GM18517 (cell line): Measurements from ENCODE around the gene CDKL1.

Experiments
- ATAC-seq: cut with Tn5 transposase; IDR thresholded peaks from one replicate; pipeline ENCODE4 v1.9.1; 2021; ENCODE audit warnings: mild to moderate bottlenecking, moderate library complexity; ENCODE audit not compliant: unreplicated experiment

Gene CDKL1

DNA sequence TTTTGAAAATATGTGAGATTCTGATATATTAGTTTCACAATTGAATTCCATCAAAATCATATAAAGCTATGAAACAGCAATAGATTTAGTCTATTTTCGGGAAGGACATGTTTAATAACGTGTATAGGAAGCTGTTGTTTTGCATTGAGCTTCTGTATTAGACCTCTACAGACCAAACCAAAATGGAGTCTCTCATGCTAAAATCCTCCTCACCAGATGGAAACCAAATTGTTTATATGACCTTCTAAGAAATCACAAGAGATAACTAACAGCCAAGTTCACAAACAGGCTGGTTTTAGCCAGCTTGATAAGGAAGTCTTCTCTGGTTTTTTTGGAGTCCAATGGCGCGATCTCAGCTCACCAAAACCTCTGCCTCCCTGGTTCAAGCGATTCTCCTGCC lies 108.5 kb downstream of the CDKL1 start:
- ATAC-seq = no peak

DNA sequence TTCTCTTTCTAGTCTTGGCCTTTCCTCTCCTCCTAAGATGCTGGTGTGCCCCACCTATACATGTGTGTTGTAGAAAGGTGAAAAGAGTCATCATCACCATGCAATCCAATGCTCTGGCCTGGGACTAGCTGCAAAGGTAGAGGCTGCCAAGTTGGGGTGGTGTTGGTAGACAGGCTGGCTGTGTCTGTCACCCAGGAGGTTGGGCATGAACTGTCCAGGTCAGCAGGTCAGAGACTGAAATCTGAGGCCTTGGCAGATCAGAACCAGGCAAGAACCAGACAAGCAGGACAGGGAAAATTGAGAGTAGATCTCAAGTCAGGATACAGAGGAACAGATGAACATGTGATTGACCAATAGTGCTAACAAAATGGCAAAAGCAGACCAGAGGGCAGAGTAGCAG lies 110.8 kb downstream of the CDKL1 start:
- ATAC-seq = no peak
